Measurements from ENCODE around the gene BTBD6.

DNA sequence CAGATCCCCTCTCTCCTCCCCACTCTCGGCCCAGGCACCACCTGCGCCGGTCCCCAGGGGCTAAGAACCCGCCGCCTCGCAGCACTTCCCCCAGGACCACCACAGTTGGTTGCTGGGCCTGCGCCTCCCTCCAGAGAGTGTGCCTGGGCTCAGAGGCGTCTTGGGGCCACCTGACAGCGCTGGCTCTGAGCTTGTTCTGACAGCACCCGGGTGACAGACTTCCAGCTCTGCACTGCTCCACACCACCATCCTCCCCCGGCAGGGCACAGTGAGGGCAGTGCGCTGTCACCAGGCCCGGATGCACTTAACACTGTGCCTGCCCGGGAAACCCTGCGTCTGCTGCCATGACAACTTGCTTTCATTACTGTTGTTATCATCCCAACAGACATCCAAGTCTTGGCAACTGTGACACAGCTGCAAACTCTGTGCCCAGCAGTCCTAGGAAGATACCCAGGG lies 45.8 kb downstream of the BTBD6 start:
- no peak for TF ChIP-seq CTCF (conservative IDR thresholded peaks at IDR 0.05)
- no peak for TF ChIP-seq EZH2 (IDR thresholded peaks at IDR 0.05; ENCODE audit: low read depth)
